Gastrocnemius medialis (tissue), 4 donors: Measurements from ENCODE around the gene NELL2. TPM values are rescaled to one million over a fixed set of nuclear protein-coding genes. Genes with fewer than 3 reads are reported as not detected.

Experiments used
- ATAC-seq, 2 donors: fragments of 150-250 bp; one replicate each; pipeline ENCODE4 v1.9.1; 2016
- DNase-seq, 2 donors: peaks; one replicate each; pipeline ENCODE4 v3.0.0-alpha.2; 2019
- H3K27ac ChIP-seq, 4 donors: fragments of 200-600 bp; sonication (generic); 1 replicate in 1 of 4; 2 replicates in 3 of 4; pipeline ENCODE4 v1.5.1; 2016 to 2018; ENCODE audit warnings: mild to moderate bottlenecking in 2 of 4, moderate library complexity in 1 of 4
- H3K27me3 ChIP-seq, 3 donors: fragments of 200-600 bp; sonication (generic) in 2 of 3; 1 replicate in 1 of 3; 2 replicates in 2 of 3; pipeline versions ENCODE4 v1.5.1 to v1.6.0; 2016 to 2019; ENCODE audit warnings: mild to moderate bottlenecking in 1 of 3, moderate library complexity in 1 of 3
- H3K36me3 ChIP-seq, 2 donors: fragments of 200-600 bp; sonication (generic) in 1 of 2; one replicate each; pipeline ENCODE4 v1.5.1; 2017 to 2018
- H3K4me1 ChIP-seq, 2 donors: fragments of 200-600 bp; sonication (generic) in 1 of 2; one replicate each; pipeline ENCODE4 v1.5.1; 2016 to 2017; ENCODE audit warnings: mild to moderate bottlenecking in 2 of 2
- H3K4me3 ChIP-seq, 4 donors: fragments of 200-600 bp; sonication (generic) in 3 of 4; 1 replicate in 1 of 4; 2 replicates in 3 of 4; pipeline ENCODE4 v1.5.1; 2016 to 2019; ENCODE audit warnings: mild to moderate bottlenecking in 2 of 4
- H3K9me3 ChIP-seq, 3 donors: fragments of 200-600 bp; sonication (generic) in 2 of 3; 1 replicate in 1 of 3; 2 replicates in 2 of 3; pipeline ENCODE4 v1.5.1; 2016 to 2019
- POLR2A ChIP-seq, 2 donors: fragments of 450-650 bp; IDR thresholded peaks; one replicate each; pipeline ENCODE4 v1.6.1; 2017; ENCODE audit warnings: antibody characterized with exemption in 2 of 2, mild to moderate bottlenecking in 2 of 2, moderate library complexity in 2 of 2
- in situ Hi-C, 4 donors: fragments of 200-750 bp; cut with MboI; loops; one replicate each; pipeline versions ENCODE4 v1.15.0 to v1.8.0; 2017; ENCODE audit warnings: low sequenced_read_pairs in 4 of 4
- intact Hi-C: fragments of 100-400 bp; cut with DNase I; formaldehyde crosslinking; loops from one replicate; pipeline ENCODE4 v1.15.1; 2023; ENCODE audit warnings: low total_unique reads
- total RNA-seq, 4 donors: library from RNA; depleted of rRNA; stranded (reverse); fragments of >200 nt; gene quantifications; one replicate each; pipeline versions ENCODE4 v1.1.0 to v1.2.3, GENCODE V29; 2016
- TF ChIP-seq, protein P1 (sequence below), 5 experiments: fragments of 450-650 bp in 3 of 5; fragments of 200-600 bp in 2 of 5; sonication (generic) in 2 of 5; IDR thresholded peaks in 4 of 5; conservative IDR thresholded peaks in 1 of 5; 1 replicate in 4 of 5; 2 replicates in 1 of 5; pipeline ENCODE4 v1.5.1; 2016 to 2019; ENCODE audit warnings: antibody characterized with exemption in 5 of 5, mild to moderate bottlenecking in 3 of 5, moderate library complexity in 3 of 5

NELL2 gene
- total RNA-seq, 4 donors from 2014 or later, result 0.58 to 0.82 TPM; not detected in 2

DNA sequence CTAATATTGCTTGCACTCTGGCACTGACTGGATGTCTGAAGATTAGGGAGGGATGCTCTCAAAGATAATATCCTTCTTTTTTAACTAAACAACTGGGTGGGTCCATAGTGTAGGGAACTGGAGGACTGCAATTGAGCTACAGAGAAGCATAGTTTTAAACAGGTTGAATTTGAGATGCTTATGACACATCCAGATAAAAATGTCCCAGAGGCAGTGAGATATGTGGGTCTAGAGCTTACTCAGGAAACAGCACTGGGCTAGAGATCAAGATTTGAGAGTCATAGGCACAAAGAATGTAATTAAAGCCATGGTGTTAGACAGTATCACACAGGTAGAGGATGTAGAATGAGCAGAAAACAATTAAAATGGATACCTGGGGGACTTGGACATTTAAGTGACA, 198.4 kb downstream of the NELL2 start:
- no peaks in the 10 kb centered on the region for H3K27me3 ChIP-seq
- TF ChIP-seq, protein P1, sequence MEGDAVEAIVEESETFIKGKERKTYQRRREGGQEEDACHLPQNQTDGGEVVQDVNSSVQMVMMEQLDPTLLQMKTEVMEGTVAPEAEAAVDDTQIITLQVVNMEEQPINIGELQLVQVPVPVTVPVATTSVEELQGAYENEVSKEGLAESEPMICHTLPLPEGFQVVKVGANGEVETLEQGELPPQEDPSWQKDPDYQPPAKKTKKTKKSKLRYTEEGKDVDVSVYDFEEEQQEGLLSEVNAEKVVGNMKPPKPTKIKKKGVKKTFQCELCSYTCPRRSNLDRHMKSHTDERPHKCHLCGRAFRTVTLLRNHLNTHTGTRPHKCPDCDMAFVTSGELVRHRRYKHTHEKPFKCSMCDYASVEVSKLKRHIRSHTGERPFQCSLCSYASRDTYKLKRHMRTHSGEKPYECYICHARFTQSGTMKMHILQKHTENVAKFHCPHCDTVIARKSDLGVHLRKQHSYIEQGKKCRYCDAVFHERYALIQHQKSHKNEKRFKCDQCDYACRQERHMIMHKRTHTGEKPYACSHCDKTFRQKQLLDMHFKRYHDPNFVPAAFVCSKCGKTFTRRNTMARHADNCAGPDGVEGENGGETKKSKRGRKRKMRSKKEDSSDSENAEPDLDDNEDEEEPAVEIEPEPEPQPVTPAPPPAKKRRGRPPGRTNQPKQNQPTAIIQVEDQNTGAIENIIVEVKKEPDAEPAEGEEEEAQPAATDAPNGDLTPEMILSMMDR (IDR thresholded peaks at IDR 0.05 in 4 of 5, conservative IDR thresholded peaks at IDR 0.05 in 1 of 5), result no peak
- TF ChIP-seq POLR2A (IDR thresholded peaks at IDR 0.05), result no peak
- no peaks in the 10 kb centered on the region for H3K4me1 ChIP-seq
- H3K9me3 ChIP-seq, result no peaks in the 10 kb centered on the region
- no peak overlapping the region for H3K27ac ChIP-seq
- no peak for ATAC-seq
- in situ Hi-C loops (no loop called here), intact Hi-C loops (no loop called here)
- no peak overlapping the region for H3K4me3 ChIP-seq
- no peaks in the 10 kb centered on the region for H3K36me3 ChIP-seq
- DNase-seq, result no peak

DNA sequence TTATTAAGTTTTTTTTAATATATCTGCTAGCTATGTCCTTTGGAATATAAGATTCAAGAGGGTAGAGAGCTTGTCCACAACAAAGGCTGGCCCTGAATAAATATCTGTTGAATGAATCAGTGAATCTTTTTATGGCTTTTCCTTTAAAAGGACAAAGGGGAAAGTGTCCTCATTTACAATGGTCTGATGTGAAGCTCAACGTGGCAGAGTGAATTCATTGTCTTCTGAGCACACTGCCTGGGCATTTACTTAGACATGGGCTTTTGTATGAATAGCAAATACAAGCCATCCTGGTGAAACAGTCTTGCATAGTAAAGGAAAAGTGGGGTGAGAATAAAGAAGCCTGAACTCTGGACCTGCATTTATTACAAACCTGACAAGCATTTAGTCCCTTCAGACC, 201.2 kb downstream of the NELL2 start:
- H3K4me3 ChIP-seq, result no peak overlapping the region
- no peaks in the 10 kb centered on the region for H3K36me3 ChIP-seq
- in situ Hi-C loops, result no loop called here
- H3K4me1 ChIP-seq, result no peaks in the 10 kb centered on the region
- no peak overlapping the region for H3K27ac ChIP-seq
- no peak for TF ChIP-seq POLR2A (IDR thresholded peaks at IDR 0.05)
- TF ChIP-seq, protein P1 (IDR thresholded peaks at IDR 0.05 in 4 of 5, conservative IDR thresholded peaks at IDR 0.05 in 1 of 5), result no peak
- H3K27me3 ChIP-seq, result no peaks in the 10 kb centered on the region
- ATAC-seq (no peak), DNase-seq (no peak)
- intact Hi-C loops, result no loop called here
- H3K9me3 ChIP-seq, result no peaks in the 10 kb centered on the region

DNA sequence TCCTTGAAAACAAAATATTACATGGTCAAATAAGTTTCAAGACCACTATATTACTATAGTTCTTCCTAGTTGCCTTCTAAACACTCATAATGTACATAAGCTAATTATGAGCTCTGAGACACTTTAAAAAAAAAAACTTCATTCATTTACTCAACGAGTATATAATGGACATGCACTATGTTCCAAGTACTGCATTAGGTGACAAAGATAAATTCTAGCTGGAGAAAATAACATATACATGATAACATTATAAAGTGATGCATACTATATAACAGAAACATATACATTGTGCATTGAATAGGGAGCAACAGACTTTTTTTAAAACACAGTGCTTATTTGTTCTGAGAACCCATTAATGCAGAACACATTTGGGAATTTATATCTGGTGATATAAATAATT, 202.3 kb downstream of the NELL2 start:
- intact Hi-C loops, result no loop called here
- Histone ChIP-seq H3K4me3 (no peak overlapping the region), H3K27ac (no peak overlapping the region), H3K27me3 (no peaks in the 10 kb centered on the region), H3K4me1 (no peaks in the 10 kb centered on the region), H3K36me3 (no peaks in the 10 kb centered on the region), H3K9me3 (no peaks in the 10 kb centered on the region)
- TF ChIP-seq, protein P1 (IDR thresholded peaks at IDR 0.05 in 4 of 5, conservative IDR thresholded peaks at IDR 0.05 in 1 of 5), result no peak
- TF ChIP-seq POLR2A (IDR thresholded peaks at IDR 0.05), result no peak
- no peak for DNase-seq
- in situ Hi-C loops, result no loop called here
- no peak for ATAC-seq

DNA sequence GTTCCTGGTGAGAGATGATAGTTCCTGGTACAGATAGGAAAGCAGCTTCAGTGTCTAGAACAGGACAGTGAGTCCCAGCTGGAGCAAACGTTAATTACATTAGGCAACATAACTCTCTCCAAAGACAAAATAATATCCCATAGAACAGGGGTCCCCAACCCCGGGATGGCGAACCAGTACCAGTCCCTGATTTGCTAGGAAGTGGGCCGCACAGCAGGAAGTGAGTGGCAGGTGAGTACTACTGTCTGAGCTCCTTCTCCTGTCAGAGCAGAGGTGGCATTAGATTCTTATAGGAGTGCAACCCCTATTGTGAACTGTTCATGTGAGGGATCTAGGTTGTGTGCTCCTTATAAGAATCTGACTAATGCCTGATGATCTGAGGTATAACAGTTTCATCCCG, 204.1 kb downstream of the NELL2 start:
- ATAC-seq (no peak), DNase-seq (no peak)
- no peaks in the 10 kb centered on the region for H3K36me3 ChIP-seq
- in situ Hi-C loops (no loop called here), intact Hi-C loops (no loop called here)
- no peaks in the 10 kb centered on the region for H3K4me1 ChIP-seq
- no peak for TF ChIP-seq POLR2A (IDR thresholded peaks at IDR 0.05)
- TF ChIP-seq, protein P1 (IDR thresholded peaks at IDR 0.05 in 4 of 5, conservative IDR thresholded peaks at IDR 0.05 in 1 of 5), result no peak
- no peak overlapping the region for H3K4me3 ChIP-seq
- H3K27me3 ChIP-seq, result no peaks in the 10 kb centered on the region
- H3K27ac ChIP-seq, result no peak overlapping the region
- H3K9me3 ChIP-seq, result no peaks in the 10 kb centered on the region

DNA sequence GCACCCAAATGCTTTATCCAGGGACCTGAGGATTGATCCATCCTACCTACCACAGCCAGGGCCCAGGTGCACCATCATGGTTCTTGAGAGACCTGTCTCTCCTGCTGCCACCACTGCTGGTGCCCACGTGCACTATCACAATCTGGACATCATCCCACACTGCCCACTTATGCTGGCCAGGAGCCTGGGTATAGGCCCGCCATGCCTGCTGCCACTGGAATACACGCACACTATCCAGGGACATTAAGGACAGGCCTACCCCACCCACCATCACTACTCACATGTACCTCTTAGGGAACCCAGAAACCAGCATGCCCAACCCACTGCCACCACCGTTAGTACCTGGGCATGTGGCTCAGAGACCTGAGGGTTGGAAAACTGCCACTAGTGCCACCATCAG, 207.7 kb downstream of the NELL2 start:
- Histone ChIP-seq H3K9me3 (no peaks in the 10 kb centered on the region), H3K4me3 (no peak overlapping the region), H3K4me1 (no peaks in the 10 kb centered on the region), H3K27ac (no peak overlapping the region), H3K27me3 (no peaks in the 10 kb centered on the region), H3K36me3 (no peaks in the 10 kb centered on the region)
- intact Hi-C loops, result no loop called here
- DNase-seq, result no peak
- TF ChIP-seq, protein P1 (IDR thresholded peaks at IDR 0.05 in 4 of 5, conservative IDR thresholded peaks at IDR 0.05 in 1 of 5), result no peak
- TF ChIP-seq POLR2A (IDR thresholded peaks at IDR 0.05), result no peak
- no peak for ATAC-seq
- in situ Hi-C loops, result no loop called here
